ENCODE results near the gene SERBP1. TPM values are rescaled to one million over a fixed set of nuclear protein-coding genes. Genes with fewer than 3 reads are reported as not detected.
A peak's percentile ranks its signal among the peaks of the same experiment; 100 is the strongest.

Gene SERBP1
- total RNA-seq, 2 experiments from 2014 or later: 433 to 510 TPM

DNA sequence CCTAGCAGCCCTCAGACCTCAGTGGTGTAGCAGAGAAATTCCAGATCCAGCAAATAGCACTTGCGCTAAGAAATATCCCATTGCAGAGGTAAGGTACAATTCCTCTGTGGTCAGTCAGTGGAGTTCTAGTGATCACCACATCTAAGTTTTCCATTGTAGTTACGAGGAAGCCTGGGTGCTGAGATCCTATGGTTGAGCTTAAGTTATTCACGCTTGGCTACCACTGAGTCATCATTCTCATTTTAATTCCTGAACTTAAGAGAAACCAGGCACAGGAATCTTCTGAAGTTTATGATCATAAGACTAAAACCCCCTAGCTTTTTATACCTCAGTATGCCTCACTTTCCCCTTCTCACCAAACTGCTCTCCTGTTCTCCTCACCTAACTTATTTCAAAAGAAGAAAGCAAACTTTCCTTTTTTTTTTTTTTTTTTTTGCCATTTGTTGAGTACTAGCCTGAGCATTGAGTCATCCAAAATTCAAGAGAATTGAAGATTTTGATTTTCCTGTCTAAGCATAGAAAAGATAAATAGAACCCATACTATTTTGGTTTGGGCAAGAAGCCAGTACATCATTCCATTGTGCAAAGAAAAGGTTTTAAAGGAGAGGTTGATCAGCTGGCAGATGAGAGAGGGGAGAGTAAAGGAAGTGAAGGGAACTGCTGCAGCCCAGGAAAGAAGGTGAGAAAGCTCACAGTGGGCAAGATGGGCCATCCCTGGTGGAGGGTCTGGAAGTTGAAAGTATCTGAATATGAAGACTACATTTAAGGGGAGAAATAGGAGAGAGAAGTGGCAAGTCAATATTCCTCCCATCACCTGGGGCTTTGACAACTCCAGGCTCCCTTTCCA lies 39.9 kb downstream of the SERBP1 start:
- Mint-ChIP-seq H3K36me3 (ENCODE audit: low read depth) (peaks cover 60% of the 10 kb centered on the region), H3K4me3 (no peak overlapping the region), H3K4me1 (peaks cover 8% of the 10 kb centered on the region), H3K9me3 (ENCODE audit: low read depth) (no peaks in the 10 kb centered on the region), H3K27ac (peak overlapping the region; percentile 27), H3K27me3 (no peaks in the 10 kb centered on the region)
- ChIA-PET POLR2A (no interaction called here), CTCF (no interaction called here)
- DNase-seq (no peak), ATAC-seq (no peak)
- intact Hi-C loops (cut with DNase I, micrococcal nuclease): no loop called here

DNA sequence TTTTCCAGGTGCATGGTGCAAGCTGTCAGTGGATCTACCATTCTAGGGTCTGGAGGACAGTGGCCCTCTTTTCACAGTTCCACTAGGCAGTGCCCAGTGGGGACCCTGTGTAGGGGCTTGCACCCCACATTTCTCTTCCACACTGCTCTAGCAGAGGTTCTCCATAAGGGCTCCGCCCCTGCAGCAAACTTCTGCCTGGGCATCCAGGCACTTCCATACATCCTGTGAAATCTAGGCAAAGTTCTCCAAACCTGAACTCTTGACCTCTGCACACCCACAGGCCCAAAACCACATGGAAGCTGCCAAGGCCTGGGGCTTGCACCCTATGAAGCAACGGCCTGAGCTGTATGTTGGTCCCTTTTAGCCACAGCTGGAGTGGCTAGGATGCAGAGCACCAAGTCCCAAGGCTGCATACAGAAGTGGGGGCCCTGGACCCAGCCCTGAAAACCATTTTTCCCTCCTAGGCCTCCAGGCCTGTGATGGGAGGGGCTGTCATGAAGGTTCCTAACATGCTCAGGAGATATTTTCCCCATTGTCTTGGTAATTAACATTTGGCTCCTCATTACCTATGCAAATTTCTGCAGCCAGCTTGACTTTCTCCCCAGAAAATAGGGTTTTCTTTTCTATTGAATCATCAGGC lies 46.1 kb downstream of the SERBP1 start:
- ChIA-PET CTCF (interaction anchor here (1.1 kb wide), 1 partner anchor 154 kb away, joined by 3 read pairs; no protein-coding TSS in a partner anchor), POLR2A (no interaction called here)
- Mint-ChIP-seq H3K9me3 (ENCODE audit: low read depth) (peaks cover 30% of the 10 kb centered on the region), H3K36me3 (ENCODE audit: low read depth) (peaks cover 77% of the 10 kb centered on the region), H3K4me1 (no peaks in the 10 kb centered on the region), H3K27me3 (no peaks in the 10 kb centered on the region), H3K4me3 (no peak overlapping the region), H3K27ac (no peak overlapping the region)
- no peak for DNase-seq
- intact Hi-C loops (cut with DNase I, micrococcal nuclease): no loop called here
- no peak for ATAC-seq

DNA sequence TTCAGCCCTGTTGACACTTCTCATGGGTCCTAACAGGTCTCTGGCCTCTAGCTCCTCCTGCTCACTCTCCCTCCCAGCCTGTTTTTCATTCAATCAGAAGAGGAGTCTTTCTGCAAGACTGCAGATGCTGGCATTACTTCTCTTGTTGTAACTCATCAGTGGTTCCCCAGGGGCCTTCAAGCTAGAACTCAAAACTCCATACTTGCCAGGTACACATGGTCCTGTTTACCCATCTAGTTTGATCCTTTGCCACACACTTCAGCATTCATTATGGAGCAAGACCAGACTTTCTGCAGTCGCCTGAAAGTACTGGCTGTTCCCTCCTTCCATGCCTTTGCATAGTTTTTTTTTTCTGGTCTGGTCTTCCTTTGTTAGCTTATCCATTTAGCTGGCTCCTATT lies 47.9 kb downstream of the SERBP1 start:
- Mint-ChIP-seq H3K27me3 (no peaks in the 10 kb centered on the region), H3K9me3 (ENCODE audit: low read depth) (peaks cover 30% of the 10 kb centered on the region), H3K27ac (no peak overlapping the region), H3K4me1 (no peaks in the 10 kb centered on the region), H3K4me3 (no peak overlapping the region), H3K36me3 (ENCODE audit: low read depth) (peaks cover 78% of the 10 kb centered on the region)
- DNase-seq (no peak), ATAC-seq (no peak)
- POLR2A ChIA-PET: no interaction called here
- intact Hi-C loops (cut with DNase I, micrococcal nuclease): no loop called here
- CTCF ChIA-PET: interaction anchor here (0.7 to 1.7 kb wide), 4 partner anchors 26 to 680 kb away, joined by 3 to 4 read pairs (median 3); no protein-coding TSS in a partner anchor

DNA sequence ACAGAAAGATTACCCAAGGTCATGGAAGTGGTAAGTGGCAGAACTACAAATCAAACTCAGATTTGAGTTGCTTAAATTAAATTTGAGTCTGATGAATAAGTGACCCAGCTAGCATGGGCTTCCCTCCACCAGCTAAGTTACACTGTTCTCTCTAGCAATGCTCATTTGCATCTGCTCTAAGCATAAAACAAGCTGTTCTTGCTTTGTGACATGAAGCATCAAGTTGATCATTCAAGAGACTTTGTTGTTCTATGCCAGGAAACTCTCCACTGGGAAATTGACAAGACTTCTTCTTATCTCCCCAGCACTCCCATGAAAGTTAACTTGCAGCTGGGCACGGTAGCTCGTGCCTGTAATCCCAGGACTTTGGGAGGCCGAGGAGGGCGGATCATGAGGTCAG lies 49.0 kb downstream of the SERBP1 start:
- peaks cover 83% of the 10 kb centered on the region for H3K36me3 Mint-ChIP-seq (ENCODE audit: low read depth)
- no peak for DNase-seq
- POLR2A ChIA-PET: no interaction called here
- H3K4me1 Mint-ChIP-seq: no peaks in the 10 kb centered on the region
- no peak overlapping the region for H3K27ac Mint-ChIP-seq
- no peak for ATAC-seq
- intact Hi-C loops (cut with DNase I, micrococcal nuclease): no loop called here
- no peak overlapping the region for H3K4me3 Mint-ChIP-seq
- H3K27me3 Mint-ChIP-seq: no peaks in the 10 kb centered on the region
- CTCF ChIA-PET: interaction anchor here (1.3 to 1.7 kb wide), 2 partner anchors 24 to 36 kb away, joined by 3 to 4 read pairs; no protein-coding TSS in a partner anchor
- H3K9me3 Mint-ChIP-seq (ENCODE audit: low read depth): peaks cover 30% of the 10 kb centered on the region

DNA sequence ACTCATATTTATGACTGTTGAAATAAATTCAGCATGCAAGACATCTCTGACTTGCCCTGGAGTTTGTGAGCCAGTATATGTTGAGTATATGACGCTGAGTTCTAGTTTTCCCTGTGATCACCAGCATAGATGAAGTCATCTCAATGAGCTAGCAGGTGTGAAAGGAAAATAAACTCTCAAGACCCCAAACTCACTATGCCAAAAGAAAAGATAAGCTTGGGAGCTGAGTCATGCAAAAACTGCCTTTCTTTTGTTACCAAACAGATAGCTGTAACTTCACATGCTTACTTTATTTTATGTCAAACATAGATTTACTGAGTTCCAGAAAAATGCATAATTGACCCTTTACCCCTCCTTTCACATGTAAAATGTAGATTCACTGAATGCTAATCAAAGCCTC lies 52.9 kb downstream of the SERBP1 start:
- H3K36me3 Mint-ChIP-seq (ENCODE audit: low read depth): peaks cover 71% of the 10 kb centered on the region

DNA sequence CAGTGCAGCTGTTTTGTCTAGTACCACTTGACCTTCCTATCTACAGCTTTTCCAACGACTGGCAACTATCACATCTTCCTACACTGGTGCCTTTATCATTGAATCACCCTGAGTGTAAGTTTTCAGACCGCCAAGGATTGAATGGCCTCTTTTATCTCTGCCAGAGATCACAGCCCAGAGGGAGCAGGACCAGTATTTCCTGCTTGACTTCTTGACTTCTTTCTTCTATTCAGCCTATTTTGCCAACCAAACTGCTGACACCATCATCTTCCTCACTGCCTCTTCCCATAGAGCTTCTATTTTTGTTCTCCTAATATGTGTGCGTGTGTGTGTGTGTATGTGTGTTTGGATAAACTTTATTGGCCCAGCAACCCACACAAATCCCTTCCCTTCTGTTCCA lies 53.8 kb downstream of the SERBP1 start:
- POLR2A ChIA-PET: no interaction called here
- Mint-ChIP-seq H3K9me3 (ENCODE audit: low read depth) (peaks cover 3% of the 10 kb centered on the region), H3K4me3 (no peak overlapping the region), H3K4me1 (no peaks in the 10 kb centered on the region), H3K27ac (peak overlapping the region; percentile 44), H3K27me3 (no peaks in the 10 kb centered on the region), H3K36me3 (ENCODE audit: low read depth) (peaks cover 71% of the 10 kb centered on the region)
- ATAC-seq: no peak
- no peak for DNase-seq
- intact Hi-C loops (cut with DNase I, micrococcal nuclease): no loop called here
- CTCF ChIA-PET: interaction anchor here (1.1 to 1.3 kb wide), 2 partner anchors 162 to 165 kb away, joined by 3 to 5 read pairs; no protein-coding TSS in a partner anchor

More for the DNA sequence above, 52.9 kb downstream of the SERBP1 start:
- H3K27ac Mint-ChIP-seq: no peak overlapping the region
- intact Hi-C loops (cut with DNase I, micrococcal nuclease): no loop called here
- DNase-seq (no peak), ATAC-seq (no peak)
- no peaks in the 10 kb centered on the region for H3K4me1 Mint-ChIP-seq
- no peaks in the 10 kb centered on the region for H3K27me3 Mint-ChIP-seq
- POLR2A ChIA-PET: interaction anchor here (0.7 kb wide), 1 partner anchor 39 kb away, joined by 3 read pairs; no protein-coding TSS in a partner anchor
- peaks cover 7% of the 10 kb centered on the region for H3K9me3 Mint-ChIP-seq (ENCODE audit: low read depth)
- CTCF ChIA-PET: interaction anchor here (0.6 to 1.3 kb wide), 4 partner anchors 8 to 165 kb away, joined by 3 to 5 read pairs (median 3); no protein-coding TSS in a partner anchor
- no peak overlapping the region for H3K4me3 Mint-ChIP-seq

DNA sequence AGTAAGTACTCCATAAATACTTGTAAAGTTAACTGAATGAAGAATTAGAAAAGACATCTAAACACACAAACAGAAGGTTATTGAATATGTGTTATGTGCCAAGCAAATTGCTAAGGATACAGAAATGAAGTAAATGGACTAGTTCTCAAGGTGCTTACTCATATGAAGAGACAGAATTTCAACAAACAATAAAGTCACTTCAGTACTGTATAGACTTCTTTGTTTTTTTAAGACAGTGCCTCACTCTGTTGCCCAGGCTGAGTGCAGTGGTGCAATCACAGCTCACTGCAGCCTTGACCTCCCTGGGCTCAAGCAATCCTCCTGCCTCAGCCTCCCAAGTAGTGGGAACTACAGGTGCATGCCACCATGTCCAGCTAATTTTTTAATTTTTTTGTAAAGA lies 57.3 kb downstream of the SERBP1 start:
- intact Hi-C loops (cut with DNase I, micrococcal nuclease): no loop called here
- no peak overlapping the region for H3K4me3 Mint-ChIP-seq
- POLR2A ChIA-PET: no interaction called here
- DNase-seq (no peak), ATAC-seq (peak; percentile 74)
- CTCF ChIA-PET: interaction anchor here (1.3 kb wide), 1 partner anchor 128 kb away, joined by 5 read pairs; no protein-coding TSS in a partner anchor
- H3K27ac Mint-ChIP-seq: no peak overlapping the region
- H3K4me1 Mint-ChIP-seq: no peaks in the 10 kb centered on the region
- H3K9me3 Mint-ChIP-seq (ENCODE audit: low read depth): no peaks in the 10 kb centered on the region
- no peaks in the 10 kb centered on the region for H3K27me3 Mint-ChIP-seq
- H3K36me3 Mint-ChIP-seq (ENCODE audit: low read depth): peaks cover 73% of the 10 kb centered on the region

DNA sequence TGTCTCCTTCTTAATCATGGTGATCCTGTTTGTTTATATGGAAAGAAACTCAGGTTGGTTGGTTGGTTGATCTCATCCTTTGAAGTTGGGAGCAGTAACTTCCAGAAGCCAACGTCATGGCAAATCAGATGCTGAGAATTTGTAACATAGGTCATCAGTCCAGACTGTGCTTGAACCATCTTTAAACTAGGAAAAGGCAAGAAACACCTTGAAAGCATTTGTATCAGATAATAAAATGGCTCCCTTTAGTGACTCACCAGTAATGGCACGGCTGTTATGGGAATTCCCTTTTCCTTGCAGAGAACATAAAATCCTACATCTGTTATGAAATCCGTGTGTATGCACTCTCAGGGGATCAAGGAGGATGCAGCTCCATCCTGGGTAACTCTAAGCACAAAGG lies 58.1 kb downstream of the SERBP1 start:
- no peaks in the 10 kb centered on the region for H3K9me3 Mint-ChIP-seq (ENCODE audit: low read depth)
- no peak overlapping the region for H3K4me3 Mint-ChIP-seq
- H3K27me3 Mint-ChIP-seq: no peaks in the 10 kb centered on the region
- peaks cover 72% of the 10 kb centered on the region for H3K36me3 Mint-ChIP-seq (ENCODE audit: low read depth)
- CTCF ChIA-PET: interaction anchor here (0.6 to 1.3 kb wide), 3 partner anchors 31 to 132 kb away, joined by 3 to 5 read pairs (median 3); no protein-coding TSS in a partner anchor
- no peak for ATAC-seq
- intact Hi-C loops (cut with DNase I, micrococcal nuclease): no loop called here
- POLR2A ChIA-PET: no interaction called here
- peak overlapping the region; percentile 16 for H3K27ac Mint-ChIP-seq
- H3K4me1 Mint-ChIP-seq: no peaks in the 10 kb centered on the region
- DNase-seq: no peak

DNA sequence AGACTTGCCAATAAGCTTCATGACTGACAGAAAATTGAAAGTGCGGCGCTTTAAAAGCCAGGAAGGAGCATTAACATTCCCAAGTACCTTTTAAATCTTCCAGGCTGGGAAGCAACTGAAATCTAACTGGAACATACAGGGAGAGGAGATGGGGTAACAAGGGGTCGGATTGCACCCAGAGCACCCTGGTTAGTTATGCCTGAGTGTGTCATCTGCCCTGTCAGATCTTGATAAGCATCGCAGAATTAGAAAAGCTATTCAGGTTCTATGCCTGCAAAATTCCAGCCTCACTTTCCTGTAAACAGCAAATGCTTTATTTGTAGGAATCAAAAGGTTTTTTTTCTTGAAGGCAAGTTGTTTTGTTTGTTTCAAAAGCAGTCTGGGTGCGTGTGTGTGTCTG lies 58.5 kb downstream of the SERBP1 start:
- Mint-ChIP-seq H3K4me3 (no peak overlapping the region), H3K4me1 (no peaks in the 10 kb centered on the region), H3K9me3 (ENCODE audit: low read depth) (no peaks in the 10 kb centered on the region), H3K27me3 (no peaks in the 10 kb centered on the region), H3K36me3 (ENCODE audit: low read depth) (peaks cover 70% of the 10 kb centered on the region), H3K27ac (no peak overlapping the region)
- POLR2A ChIA-PET: no interaction called here
- ATAC-seq (no peak), DNase-seq (no peak)
- CTCF ChIA-PET: interaction anchor here (0.6 to 0.8 kb wide), 2 partner anchors 31 to 133 kb away, joined by 3 read pairs; no protein-coding TSS in a partner anchor
- intact Hi-C loops (cut with DNase I, micrococcal nuclease): no loop called here

DNA sequence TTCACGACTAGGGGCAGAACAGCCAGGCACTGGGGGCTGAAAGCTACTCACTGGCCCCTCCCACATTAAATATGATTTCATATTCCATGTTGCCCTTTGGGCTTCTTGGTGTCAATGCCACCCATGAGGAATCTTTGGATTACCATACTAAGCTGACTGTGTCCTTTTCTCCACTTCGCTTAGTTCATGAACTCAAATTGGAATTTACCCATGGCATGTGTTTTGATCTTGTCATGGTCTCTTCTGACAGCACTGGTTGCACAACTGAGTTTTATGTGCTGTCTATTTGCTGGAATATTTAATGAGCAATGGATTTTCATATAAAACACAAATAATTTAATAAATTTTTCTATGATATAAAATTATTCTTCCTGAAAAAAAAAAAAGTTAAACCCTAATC lies 59.2 kb downstream of the SERBP1 start:
- H3K4me1 Mint-ChIP-seq: no peaks in the 10 kb centered on the region
- no peaks in the 10 kb centered on the region for H3K9me3 Mint-ChIP-seq (ENCODE audit: low read depth)
- intact Hi-C loops (cut with DNase I, micrococcal nuclease): no loop called here
- H3K27ac Mint-ChIP-seq: no peak overlapping the region
- ChIA-PET POLR2A (no interaction called here), CTCF (no interaction called here)
- no peak for DNase-seq
- H3K27me3 Mint-ChIP-seq: no peaks in the 10 kb centered on the region
- no peak for ATAC-seq
- peaks cover 67% of the 10 kb centered on the region for H3K36me3 Mint-ChIP-seq (ENCODE audit: low read depth)
- H3K4me3 Mint-ChIP-seq: no peak overlapping the region

DNA sequence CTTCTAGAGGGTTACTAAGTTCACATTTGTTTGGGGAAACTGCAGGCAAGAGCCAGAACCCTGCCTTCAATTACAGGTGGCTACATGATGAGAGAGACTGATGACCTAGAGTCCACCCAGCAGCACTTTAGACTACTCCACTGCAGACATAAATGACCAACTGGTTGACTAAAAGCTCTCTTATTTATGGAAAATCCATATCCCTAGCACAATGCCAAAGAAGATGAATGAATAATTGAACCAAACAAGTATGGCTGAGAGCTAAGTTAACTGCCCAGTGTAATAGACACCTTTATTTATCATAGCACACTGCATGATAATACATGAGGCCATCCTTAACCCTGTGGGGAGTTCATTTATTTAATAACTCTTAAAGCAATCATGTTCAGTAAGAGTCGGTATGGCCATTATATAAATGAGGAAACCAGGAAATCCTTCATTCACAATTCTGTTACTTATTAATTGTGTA lies 62.1 kb downstream of the SERBP1 start:
- DNase-seq: no peak
- H3K36me3 Mint-ChIP-seq (ENCODE audit: low read depth): peaks cover 67% of the 10 kb centered on the region
- ATAC-seq: no peak
- H3K27ac Mint-ChIP-seq: no peak overlapping the region
- intact Hi-C loops (cut with DNase I, micrococcal nuclease): no loop called here
- ChIA-PET CTCF (interaction anchor here (1.4 kb wide), 1 partner anchor 10 kb away, joined by 6 read pairs; no protein-coding TSS in a partner anchor), POLR2A (interaction anchor here (0.6 kb wide), 1 partner anchor 32 kb away, joined by 3 read pairs; no protein-coding TSS in a partner anchor)
- H3K27me3 Mint-ChIP-seq: no peaks in the 10 kb centered on the region
- peaks cover 15% of the 10 kb centered on the region for H3K4me1 Mint-ChIP-seq
- no peak overlapping the region for H3K4me3 Mint-ChIP-seq
- no peaks in the 10 kb centered on the region for H3K9me3 Mint-ChIP-seq (ENCODE audit: low read depth)

Data from activated CD4-positive, alpha-beta T cell treated with anti-CD3 and anti-CD28 coated beads for 36 hours (primary cell).